Retinal pigment epithelial cell (primary cell): ENCODE measurements around the gene HTRA3.

Experiments
- DNase-seq: peaks from one replicate; pipeline ENCODE4 v3.0.0-alpha.2; 2010; ENCODE audit warnings: low read depth
- H3K4me3 ChIP-seq: 2 replicates; pipeline ENCODE4 v1.5.1; 2011; ENCODE audit warnings: mild to moderate bottlenecking, low read length, control low read depth, moderate library complexity
- CTCF ChIP-seq: conservative IDR thresholded peaks from 2 replicates; pipeline ENCODE4 v1.5.1; 2011; ENCODE audit warnings: low read depth, low read length, control low read depth, inconsistent platforms

Gene HTRA3

GRCh38 chr4:8297691-8298485 is 28.3 kb downstream of the HTRA3 start:
- TF ChIP-seq CTCF, result no peak
- no peak for DNase-seq
- no peak overlapping the region for H3K4me3 ChIP-seq

- no peak for TF ChIP-seq CTCF
- H3K4me3 ChIP-seq, result no peak overlapping the region
- DNase-seq, result no peak
Observed at GRCh38 chr4:8300832-8301231, 31.3 kb downstream of the HTRA3 start.

- DNase-seq, result no peak
- no peak for TF ChIP-seq CTCF
- no peak overlapping the region for H3K4me3 ChIP-seq
Observed at GRCh38 chr4:8301851-8302730, 32.5 kb downstream of the HTRA3 start.

- DNase-seq, result no peak
- H3K4me3 ChIP-seq, result no peak overlapping the region
Observed at GRCh38 chr4:8303081-8303480, 33.5 kb downstream of the HTRA3 start.

GRCh38 chr4:8303485-8304281 is 34.1 kb downstream of the HTRA3 start:
- TF ChIP-seq CTCF, result no peak
- no peak for DNase-seq
- no peak overlapping the region for H3K4me3 ChIP-seq

More at GRCh38 chr4:8303081-8303480, 33.5 kb downstream of the HTRA3 start:
- no peak for TF ChIP-seq CTCF

- no peak for DNase-seq
- TF ChIP-seq CTCF, result no peak
- H3K4me3 ChIP-seq, result no peak overlapping the region
Observed at GRCh38 chr4:8304827-8305695, 35.5 kb downstream of the HTRA3 start.
